HUDEP-2 (cell line): ENCODE results near the gene DAZAP1.
"Not testable (repeated sequence)": the region's sequence is repeated elsewhere in the genome, so short reads cannot be mapped to it uniquely, and the experiment has no call there.

Source experiments
- DNase-seq, 76 experiments: peaks; one replicate each; lab custom pipeline; 2025; ENCODE audit not compliant: unreplicated experiment in 76 of 76; lab: John Stamatoyannopoulos, UW

DAZAP1 gene

GRCh38 chr19:1469255-1470054, 62.1 kb downstream of the DAZAP1 start:
- DNase-seq = peak in 50 of 76 experiments; percentile 23 to 77 (median 59)

DNA sequence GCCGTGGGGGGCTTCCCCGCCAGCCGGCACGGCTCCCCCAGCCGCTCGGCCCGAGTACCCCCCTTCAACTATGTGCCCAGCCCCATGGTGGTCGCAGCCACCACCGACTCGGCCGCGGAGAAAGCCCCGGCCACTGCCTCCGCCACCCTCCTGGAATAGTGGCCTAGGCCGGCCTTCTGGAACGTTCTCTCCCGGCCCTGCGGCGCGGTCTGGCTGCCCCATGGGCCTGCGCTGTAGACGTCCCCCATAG, 62.6 kb downstream of the DAZAP1 start:
- DNase-seq = no peak

DNA sequence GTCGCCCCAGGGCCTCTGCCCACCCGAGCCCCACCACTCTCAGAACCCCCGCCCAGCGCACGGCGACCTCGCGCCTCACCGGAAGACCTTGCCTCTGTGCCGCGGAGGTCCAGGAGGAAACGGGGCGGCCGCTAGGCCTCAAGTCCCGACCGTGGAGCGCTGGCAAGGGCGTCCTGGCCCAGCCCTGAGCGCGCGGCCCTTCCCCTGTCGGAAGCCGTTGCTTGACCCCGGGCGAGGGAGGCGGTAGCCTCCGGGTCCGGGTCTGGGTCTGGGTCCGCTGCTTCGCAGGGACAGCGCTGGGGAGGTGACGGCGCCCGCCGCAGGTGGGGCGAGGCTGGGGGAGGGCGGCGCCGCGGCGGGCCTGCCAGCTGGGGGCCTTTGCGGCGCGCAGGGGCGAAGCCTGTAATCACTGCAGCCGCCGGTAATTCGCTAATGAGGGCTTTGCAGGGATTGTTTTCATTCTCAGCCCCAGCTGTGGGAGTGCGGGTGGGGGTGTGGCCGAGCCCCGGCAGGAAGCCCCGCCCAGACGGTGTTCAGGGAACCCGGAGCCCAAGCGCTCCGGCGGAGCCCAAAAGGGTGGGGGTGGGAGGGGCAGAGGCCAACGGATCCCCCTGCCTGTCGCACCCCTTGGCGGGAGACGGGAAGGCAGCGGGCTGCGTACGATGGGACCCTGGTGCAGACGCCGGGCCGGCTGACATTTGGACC, 63.1 kb downstream of the DAZAP1 start:
- DNase-seq = peak in 62 of 76 experiments; percentile 26 to 87 (median 69)

DNA sequence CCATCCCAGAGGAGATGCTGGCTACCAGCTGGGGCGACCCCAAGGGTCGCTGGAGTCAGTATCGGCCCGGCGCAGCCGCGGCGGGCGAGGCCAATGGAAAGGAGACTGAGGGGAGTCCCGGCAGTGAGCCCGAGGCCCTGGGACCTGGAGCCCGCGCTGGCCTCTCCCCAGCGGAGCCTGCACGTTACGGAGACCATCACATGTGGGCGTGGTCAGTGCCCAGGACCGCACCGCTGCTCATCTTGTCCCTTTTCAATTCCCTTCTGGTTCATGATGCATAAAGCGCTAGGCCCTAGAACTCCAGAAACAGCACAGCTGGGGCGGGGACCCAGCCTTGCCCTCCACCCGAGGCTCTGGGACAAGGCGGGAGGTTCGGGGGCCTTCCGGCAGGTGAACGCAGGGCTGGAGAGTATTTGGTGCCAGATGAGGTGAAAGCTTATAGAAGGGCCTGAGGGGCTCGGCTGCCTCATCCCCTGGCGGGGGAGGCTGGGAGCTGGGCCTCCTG, 63.7 kb downstream of the DAZAP1 start:
- peak in 23 of 76 experiments; percentile 25 to 58 (median 44) for DNase-seq

- peak in 14 of 76 experiments; percentile 26 to 50 (median 37) for DNase-seq
Measured at GRCh38 chr19:1471515-1472160, 64.3 kb downstream of the DAZAP1 start.

- DNase-seq = no peak
Measured at GRCh38 chr19:1472231-1473084, 65.1 kb downstream of the DAZAP1 start.

DNA sequence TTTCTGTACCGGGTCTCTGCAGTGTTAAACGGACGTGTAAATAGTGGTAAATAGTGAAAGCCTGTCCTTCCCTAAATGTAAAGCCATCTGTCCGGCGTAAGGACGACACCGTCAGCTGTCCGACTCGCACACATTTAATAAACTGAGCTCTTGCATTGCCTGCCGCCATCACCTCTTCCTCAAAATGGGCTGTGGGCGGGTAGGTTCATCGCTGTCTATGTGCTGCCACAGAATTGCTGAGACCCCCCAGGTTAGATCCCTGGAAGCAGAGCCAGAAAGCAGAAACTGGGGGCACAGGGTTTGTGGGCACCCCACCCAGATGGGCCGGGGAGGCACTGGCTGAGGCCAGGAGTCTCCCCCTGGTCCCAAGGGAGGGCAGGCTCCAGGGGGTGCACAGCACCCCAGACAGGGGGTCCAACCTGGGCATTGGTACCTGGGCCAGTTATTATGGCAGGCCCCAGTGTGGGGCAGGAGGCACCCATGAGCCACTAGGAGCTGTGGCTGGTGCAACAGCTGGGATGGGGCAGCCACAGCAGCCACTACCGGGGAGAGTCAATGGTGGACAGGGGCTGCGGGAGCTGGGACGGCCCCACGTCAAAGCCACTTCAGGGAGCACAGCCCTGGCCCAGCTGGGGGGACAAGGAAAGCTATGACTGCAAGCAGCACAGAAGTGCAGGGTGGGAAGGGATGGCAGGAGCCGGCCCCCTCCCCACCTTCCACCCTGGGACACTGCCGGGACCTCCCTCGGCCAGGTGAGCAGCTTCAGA, 65.9 kb downstream of the DAZAP1 start:
- no peak for DNase-seq

- DNase-seq = no peak
Measured at GRCh38 chr19:1474011-1474764, 66.8 kb downstream of the DAZAP1 start.

DNA sequence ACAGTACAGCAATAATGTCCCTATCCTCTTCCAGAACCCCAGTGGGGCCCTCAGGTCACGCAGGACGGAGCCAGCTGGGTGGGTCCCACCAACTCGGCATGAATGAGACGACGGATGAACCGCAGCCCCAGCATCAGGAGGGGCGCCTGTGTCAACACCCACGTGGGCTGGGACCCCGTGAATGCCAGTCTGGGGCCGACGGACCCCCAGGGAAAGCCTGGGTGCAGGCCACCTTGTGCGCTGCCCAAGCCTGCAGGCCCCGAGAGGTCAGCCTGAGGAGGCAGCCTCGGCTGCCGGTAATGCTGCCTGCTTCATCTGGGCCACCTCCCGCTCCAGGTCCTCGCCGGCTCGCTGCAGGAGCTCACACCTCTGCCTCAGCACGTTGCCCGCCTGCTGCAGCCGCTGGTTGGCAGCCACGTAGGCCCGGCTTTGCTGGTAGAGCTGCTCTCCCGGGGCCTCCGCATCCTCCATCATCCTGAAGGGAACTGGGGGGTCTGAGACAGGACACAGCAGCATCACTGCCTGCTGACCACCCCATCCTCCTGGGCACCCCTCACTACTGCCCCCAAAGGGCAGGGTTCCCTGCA, 67.5 kb downstream of the DAZAP1 start:
- no peak for DNase-seq

- no peak for DNase-seq
Measured at GRCh38 chr19:1475751-1476437, 68.5 kb downstream of the DAZAP1 start.

- DNase-seq = not testable (repeated sequence)
Measured at GRCh38 chr19:1477056-1477455, 69.7 kb downstream of the DAZAP1 start.

DNA sequence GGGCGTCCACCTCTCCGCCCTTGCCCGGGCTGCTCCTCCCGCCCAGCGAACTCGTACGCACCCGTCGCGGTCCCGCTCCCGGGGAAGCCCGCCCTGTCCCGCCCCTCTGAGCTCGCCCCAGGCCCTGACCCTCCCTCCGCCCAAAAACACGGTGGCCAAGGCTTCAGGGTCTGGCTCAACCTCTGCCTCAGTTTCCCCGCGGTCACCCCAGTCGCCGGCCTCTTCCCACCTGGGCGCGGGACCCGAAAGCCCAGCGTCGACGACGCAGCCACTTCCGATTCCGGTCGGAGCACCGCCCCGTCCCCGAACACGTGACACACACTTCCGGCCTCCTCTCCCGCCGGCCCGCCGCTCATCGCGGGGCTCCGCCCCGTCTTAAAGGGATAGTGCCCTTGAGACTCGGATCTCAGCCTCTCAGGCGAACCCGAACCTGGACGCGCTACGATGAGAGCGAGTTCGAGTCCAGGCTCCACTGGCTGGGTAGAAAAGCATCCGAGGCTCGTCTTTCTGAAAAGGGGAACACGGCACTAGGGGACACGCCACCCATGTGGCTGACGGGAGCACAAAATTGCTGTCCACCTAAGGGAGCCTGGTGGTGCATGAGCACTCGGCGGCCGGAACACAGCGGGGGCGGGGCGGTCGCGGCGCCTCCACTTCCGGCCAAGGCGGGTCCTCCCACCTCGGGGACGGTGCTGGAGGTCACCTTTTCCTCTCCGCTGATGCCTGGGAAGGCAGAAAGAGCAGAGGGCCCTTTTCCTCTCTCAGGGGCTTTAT, 71.7 kb downstream of the DAZAP1 start, which contains the start of gene C19orf25:
Gene C19orf25, minus strand, starts transcription at position 282 of the 774 bp plus-strand sequence. CDS start 312 bp downstream, outside the sequence.
- peak in 75 of 76 experiments; percentile 25 to 98 (median 94) for DNase-seq

- no peak for DNase-seq
Measured at GRCh38 chr19:1481224-1481892, 74.0 kb downstream of the DAZAP1 start.

DNA sequence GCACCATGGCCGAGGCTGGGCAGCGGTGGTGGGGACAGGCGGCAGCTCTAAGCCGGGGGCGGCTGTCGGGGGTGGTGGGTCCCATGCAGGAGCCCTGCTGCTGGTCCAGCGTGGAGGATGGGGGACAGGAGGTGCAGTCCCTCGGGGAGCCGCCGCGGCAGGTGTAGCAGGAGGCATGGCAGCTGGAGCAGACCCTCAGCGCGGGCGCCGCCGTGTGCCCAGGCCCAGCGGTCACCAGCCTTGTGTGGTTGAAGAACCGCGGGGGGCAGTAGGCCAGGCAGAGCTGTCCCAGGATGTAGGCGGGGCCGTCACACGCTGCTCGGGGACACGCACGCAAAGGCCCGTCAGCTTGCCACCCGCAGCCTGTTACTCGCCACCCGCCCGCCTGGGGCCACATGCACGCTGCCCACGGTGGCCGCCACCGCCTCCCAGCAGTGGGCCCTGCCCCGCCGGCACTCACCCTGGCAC, 74.5 kb downstream of the DAZAP1 start:
- DNase-seq = no peak

- no peak for DNase-seq
Measured at GRCh38 chr19:1482361-1483130, 75.2 kb downstream of the DAZAP1 start.
